ELF-1 (cell line): ENCODE data around the gene GNG8.
A peak's percentile ranks its signal among the peaks of the same experiment; 100 is the strongest.
"Not testable (repeated sequence)": the region's sequence is repeated elsewhere in the genome, so short reads cannot be mapped to it uniquely, and the experiment has no call there.

Experiments used
- DNase-seq: peaks from one replicate; pipeline ENCODE4 v3.0.0-alpha.2; 2016; ENCODE audit warnings: low read depth, low spot score

Gene GNG8

GRCh38 chr19:46646402-46646801 lies 10.4 kb upstream of the GNG8 start:
- no peak for DNase-seq

- no peak for DNase-seq
Observed at GRCh38 chr19:46644720-46645119, 8.7 kb upstream of the GNG8 start.

DNA sequence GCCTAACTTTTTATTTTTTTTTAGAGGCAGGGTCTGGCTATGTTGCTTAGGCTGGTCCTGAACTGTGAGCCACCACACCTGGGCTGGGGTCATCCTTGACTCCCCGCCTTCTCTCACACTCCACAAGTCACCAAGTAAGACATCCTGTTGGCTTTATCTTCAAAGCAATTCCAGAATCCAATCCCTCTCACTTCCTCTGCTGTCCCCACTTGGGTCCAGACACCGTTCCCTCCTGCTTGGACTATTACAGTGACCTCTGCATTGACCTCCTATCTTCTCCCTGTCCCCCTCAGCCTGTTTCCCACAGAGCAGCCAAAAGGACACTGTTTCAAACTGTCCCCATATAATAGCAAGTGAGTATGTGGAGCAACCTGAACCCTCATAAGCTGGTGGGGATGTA lies 4.7 kb upstream of the GNG8 start:
- no peak for DNase-seq

DNA sequence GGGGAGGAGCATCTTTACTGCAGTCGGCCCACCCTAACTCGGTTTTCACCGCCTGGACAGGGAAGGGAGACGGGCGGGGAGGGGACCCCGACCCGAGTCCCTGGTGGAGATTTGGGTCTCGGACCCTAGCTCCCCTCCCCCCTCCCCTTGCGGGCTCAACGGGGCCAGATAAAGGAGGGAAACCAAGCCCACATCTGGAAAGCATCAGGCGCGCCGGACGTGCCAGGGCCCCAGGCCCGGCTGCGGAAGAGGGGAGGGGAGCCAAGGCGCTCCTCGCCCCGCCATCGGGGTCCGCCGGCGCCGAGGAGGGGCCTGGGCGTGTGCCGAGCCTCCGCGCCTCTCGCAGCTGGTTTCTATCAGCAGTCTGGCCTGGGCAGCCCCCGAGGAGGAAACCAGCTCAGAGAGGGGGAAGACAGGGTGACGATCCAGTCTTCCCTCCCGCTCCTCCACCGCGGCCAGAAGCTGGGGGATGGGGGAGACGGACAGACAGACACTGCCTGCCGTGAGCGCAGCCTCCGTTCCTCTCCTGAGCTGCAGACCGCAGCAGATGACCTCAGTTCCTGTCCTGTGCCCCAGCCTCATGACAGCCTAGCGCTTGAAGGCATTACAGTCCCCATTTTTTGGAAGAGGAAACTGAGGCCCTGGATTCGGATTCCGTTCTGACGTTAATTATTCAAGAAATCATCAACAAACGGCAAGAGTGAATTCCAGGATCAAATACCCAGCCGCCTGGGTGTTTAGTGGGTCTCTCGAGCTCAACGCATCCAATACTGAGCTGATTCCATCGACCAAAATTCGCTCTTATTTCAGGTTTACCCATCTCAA lies 3.6 kb upstream of the GNG8 start:
- peak; percentile 84 for DNase-seq

- DNase-seq: no peak
Observed at GRCh38 chr19:46637224-46637623, 1.2 kb upstream of the GNG8 start.

DNA sequence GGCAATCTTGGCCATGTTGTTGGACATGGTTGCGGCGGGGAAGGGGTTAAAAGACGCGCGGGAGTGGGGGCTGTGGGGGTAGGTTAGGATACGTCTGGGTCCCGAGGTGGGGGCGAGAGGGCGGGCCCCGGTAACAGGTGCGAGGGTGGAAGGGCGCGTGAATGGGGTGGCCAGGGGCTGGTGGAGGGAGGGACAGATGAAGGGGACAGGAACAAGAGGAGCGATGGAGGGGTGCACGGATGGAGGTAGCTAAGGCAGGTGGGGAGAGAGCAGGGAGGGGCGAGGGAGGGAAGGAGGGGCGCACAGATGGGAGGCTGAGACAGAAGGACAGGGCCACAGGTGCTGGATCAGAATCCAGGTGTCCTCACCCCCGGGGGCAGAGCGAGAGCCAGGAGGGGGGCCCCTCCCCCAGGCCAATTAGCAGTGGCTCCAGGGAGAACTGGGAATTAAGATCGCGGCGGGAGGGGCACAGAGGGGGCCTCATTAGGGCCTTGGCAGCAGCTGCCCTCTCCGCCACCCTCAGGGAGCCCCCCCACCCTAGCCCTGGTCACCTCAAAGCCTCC lies 1.3 kb downstream of the GNG8 start:
- no peak for DNase-seq

- peak; percentile 85 for DNase-seq
Observed at GRCh38 chr19:46634045-46634655, 1.9 kb downstream of the GNG8 start.

DNA sequence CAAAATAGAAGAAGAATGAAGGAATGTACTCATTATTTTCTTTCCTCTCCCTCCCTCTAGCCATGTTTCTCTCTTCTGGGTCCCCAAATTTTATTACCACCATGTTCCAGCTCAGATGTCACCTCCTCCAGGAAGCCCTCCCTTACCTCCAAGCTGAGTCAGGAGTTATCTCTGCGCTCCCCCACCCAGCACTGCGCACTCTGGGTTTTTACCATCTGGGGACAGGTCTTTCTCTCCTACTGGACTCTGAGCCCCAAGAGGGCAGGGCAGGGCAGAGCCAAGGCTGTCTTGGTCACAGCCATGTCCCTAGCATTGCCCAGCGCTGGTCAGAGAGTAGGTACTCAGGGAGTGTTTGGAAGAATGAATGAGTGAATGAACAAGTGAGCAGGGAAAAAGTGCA lies 2.9 kb downstream of the GNG8 start:
- DNase-seq: no peak

DNA sequence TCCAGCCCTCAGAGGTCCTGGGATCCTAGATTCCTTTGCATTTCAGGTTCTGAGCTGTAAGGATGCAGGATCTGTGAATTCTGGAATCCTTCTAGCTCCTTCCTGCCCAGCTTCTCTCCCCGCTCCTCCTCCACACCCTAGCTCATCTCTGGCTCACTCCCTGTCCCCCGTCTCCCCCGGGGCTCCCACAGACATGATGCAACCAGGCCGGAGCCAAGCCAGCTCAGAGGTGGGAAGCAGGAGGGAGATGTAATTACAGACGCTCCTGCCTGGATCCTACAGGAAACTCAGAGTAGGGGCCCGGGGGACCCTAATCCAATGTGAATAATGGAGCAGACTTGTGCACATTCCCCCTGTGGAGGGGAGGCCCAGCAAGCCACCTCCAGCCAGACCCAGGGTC lies 4.5 kb downstream of the GNG8 start:
- no peak for DNase-seq

- DNase-seq: no peak
Observed at GRCh38 chr19:46630586-46631205, 5.3 kb downstream of the GNG8 start.

- DNase-seq: peak; percentile 74
Observed at GRCh38 chr19:46629546-46630025, 6.4 kb downstream of the GNG8 start.

GRCh38 chr19:46628970-46629369 lies 7.0 kb downstream of the GNG8 start:
- not testable (repeated sequence) for DNase-seq

GRCh38 chr19:46626446-46626845 lies 9.6 kb downstream of the GNG8 start:
- DNase-seq: no peak

DNA sequence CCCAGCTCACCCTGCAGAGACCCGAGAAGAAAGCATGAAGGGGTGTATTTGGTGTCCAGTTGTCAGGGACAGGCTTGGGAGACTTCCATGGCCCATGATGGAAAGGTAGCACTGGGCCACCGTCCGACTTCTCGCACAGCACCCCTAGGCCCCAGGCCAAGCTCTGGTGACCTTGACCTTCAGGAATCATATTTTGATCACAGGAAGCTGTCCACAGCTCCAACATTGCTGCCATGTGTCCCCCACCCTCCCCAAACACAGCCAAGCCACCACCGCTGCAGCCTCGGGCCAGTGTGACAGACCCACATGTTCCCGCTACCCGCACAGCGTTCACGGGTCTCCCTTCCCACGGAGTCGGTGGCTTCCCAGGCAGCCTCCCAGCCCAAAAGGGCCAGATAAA lies 10.3 kb downstream of the GNG8 start:
- DNase-seq: no peak

- DNase-seq: no peak
Observed at GRCh38 chr19:46624958-46625661, 10.9 kb downstream of the GNG8 start, which contains the start of gene PTGIR. Gene PTGIR, minus strand, starts transcription at chr19:46625089. Its CDS starts 864 bp downstream, at chr19:46624225.

- DNase-seq: no peak
Observed at GRCh38 chr19:46623915-46624502, 12.0 kb downstream of the GNG8 start.

GRCh38 chr19:46622118-46622446 lies 13.9 kb downstream of the GNG8 start:
- DNase-seq: no peak

GRCh38 chr19:46621191-46622117 lies 14.5 kb downstream of the GNG8 start:
- DNase-seq: no peak

GRCh38 chr19:46620716-46621115 lies 15.3 kb downstream of the GNG8 start:
- DNase-seq: no peak

DNA sequence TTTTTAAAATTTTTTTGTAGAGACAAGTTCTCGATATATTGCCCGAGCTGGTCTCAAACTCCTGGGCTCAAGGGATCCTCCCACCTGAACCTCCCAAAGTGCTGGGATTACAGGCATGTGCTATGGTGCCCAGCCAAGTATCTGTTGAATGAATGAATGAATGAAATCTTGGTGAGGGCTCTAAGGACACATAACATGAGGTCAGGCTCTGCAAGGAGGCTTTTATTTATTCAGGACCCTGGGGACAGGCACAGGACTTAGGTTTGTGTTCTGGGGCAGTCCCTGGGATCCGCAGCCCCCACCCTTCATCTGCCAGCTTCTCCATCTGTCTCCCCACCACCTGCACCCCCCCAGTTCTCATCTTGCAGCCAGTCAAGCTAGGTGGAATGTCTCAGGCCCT lies 15.7 kb downstream of the GNG8 start:
- no peak for DNase-seq
